T-cell (primary cell): ENCODE data around the gene SRPK1. TPM values are rescaled to one million over a fixed set of nuclear protein-coding genes. Genes with fewer than 3 reads are reported as not detected.

Source experiments
- total RNA-seq, 35 experiments: library from RNA in 6 of 35; stranded (reverse) in 6 of 35; fragments of 120-200 nt in 1 of 35; gene quantifications; one replicate each; pipeline versions ENCODE4 v1.2.1 to v1.2.4 and lab custom pipeline; 2013 to 2026

The SRPK1 gene
- total RNA-seq, 5 donors from 2014 or later (not counting 1 experiment from before 2014, with no cell fraction given) = 37.2 to 45.8 (median 40.9) TPM

Other genes starting within 250 kb of the SRPK1 start
- 100 to 1,000 TPM in 1 of 5 donors, 10 to 100 TPM in 4; 61.4 to 130 (median 63.9) TPM for gene FKBP5, start 232.2 kb downstream of the SRPK1 start, total RNA-seq
- 1 to 10 TPM in 2 of 5 donors, under 1 TPM in 3; 0.63 to 1.8 (median 0.90) TPM for gene ARMC12, start 184.1 kb downstream of the SRPK1 start, total RNA-seq
- gene CLPSL2, start 144.5 kb downstream of the SRPK1 start, total RNA-seq = not detected
- not detected for gene CLPSL1, start 140.1 kb downstream of the SRPK1 start, total RNA-seq
- 1 to 10 TPM in 3 of 5 donors, not detected in 2; 5.9 to 8.2 (median 6.2) TPM for gene CLPS, start 123.8 kb downstream of the SRPK1 start, total RNA-seq
- not detected for gene LHFPL5, start 115.7 kb downstream of the SRPK1 start, total RNA-seq
- not detected for gene SLC26A8, start 103.5 kb upstream of the SRPK1 start, total RNA-seq
- gene MAPK14, start 106.7 kb upstream of the SRPK1 start, total RNA-seq = 10 to 100 TPM; 49.3 to 64.5 (median 60.3) TPM
- 10 to 100 TPM; 38.2 to 45.6 (median 44.1) TPM for gene MAPK13, start 209.4 kb upstream of the SRPK1 start, total RNA-seq